Measurements from ENCODE around the gene ATXN2L.

GRCh38 chr16:28866454-28866804, 43.6 kb downstream of the ATXN2L start:
- TF ChIP-seq CTCF (IDR thresholded peaks at IDR 0.05; ENCODE audit: low read depth, low read length, poor library complexity, severe bottlenecking) = no peak
- no peak for TF ChIP-seq EZH2phosphoT487 (IDR thresholded peaks at IDR 0.05; ENCODE audit: borderline replicate concordance, low read length)

All from DOHH2 (cell line).